ENCODE data around the gene BEST4. TPM values are rescaled to one million over a fixed set of nuclear protein-coding genes. Genes with fewer than 3 reads are reported as not detected.
A peak's percentile ranks its signal among the peaks of the same experiment; 100 is the strongest.

The BEST4 gene
- total and polyA plus RNA-seq, 2 of the 8 experiments (the other 6 are each of a cell fraction or from before 2014, with no cell fraction given), result 0.76 to 1.4 TPM

DNA sequence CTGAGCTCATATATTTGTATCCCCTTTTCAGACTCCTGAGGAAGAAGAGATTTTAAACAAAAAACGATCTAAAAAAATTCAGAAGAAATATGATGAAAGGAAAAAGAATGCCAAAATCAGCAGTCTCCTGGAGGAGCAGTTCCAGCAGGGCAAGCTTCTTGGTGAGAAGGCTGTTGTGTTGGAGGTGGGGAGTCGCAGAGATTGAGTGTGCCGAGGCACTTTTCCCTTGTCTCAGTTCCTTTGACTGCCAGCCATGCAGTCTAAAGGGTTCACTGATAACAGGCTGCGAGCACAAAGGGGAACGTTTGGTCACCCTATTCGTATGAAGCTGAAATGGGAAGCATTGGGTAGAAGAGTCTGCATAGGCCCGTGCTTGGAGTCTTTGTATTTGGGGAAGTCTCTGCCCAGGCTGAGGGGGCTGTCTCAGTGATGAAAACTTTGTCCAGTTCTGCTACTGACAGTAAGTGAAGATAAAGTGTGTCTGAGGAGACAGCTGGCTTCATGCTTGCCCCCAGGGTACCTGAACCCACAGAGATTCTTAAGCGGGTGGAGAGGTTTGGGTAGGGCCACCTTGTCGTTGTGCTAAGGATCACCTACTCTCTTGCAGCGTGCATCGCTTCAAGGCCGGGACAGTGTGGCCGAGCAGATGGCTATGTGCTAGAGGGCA, 9.9 kb downstream of the BEST4 start:
- Histone ChIP-seq H3K4ac (replicated peaks; ENCODE audit: insufficient read length, low read depth, low read length) (no peak overlapping the region), H2BK12ac (ENCODE audit: low read depth, low read length) (no peak overlapping the region), H2BK5ac (ENCODE audit: low read depth, low read length) (peak overlapping the region; percentile 8; the same call in 1 of the 2 replicates), H3K79me2 (ENCODE audit: control insufficient read depth in 1 of 2, insufficient read depth in 2 of 2, low read length in 2 of 2) (peaks cover 15 to 33% of the 10 kb centered on the region in 2 experiments), H3K4me1 (replicated peaks in 1 of 4; ENCODE audit: control insufficient read depth in 3 of 4, insufficient read depth in 4 of 4, low read length in 3 of 4) (peaks cover 0 to 8% (median 2%) of the 10 kb centered on the region in 4 experiments; a peak in 5 of 7 replicates), H3K18ac (ENCODE audit: extremely low read depth, low read length) (no peak overlapping the region), H2BK20ac (ENCODE audit: low read length) (no peak overlapping the region), H2BK120ac (replicated peaks; ENCODE audit: low read depth, low read length) (no peak overlapping the region), H3K9me3 (ENCODE audit: insufficient read depth in 2 of 2, low read depth in 1 of 2, low read length in 1 of 2) (no peaks in the 10 kb centered on the region), H3K9ac (replicated peaks in 1 of 4; ENCODE audit: extremely low read depth in 1 of 4, low read depth in 3 of 4, low read length in 3 of 4) (no peak overlapping the region; a peak in 1 of 7 replicates), H3K56ac (replicated peaks; ENCODE audit: insufficient read length, low read depth, low read length) (no peak overlapping the region), H3K23ac (ENCODE audit: insufficient read length) (no peak overlapping the region), H3K27me3 (replicated peaks in 1 of 4; ENCODE audit: control insufficient read depth in 3 of 4, extremely low read depth in 1 of 4, insufficient read depth in 3 of 4, low read length in 3 of 4) (no peaks in the 10 kb centered on the region), H3K79me1 (ENCODE audit: low read depth, low read length) (peaks cover 3% of the 10 kb centered on the region; the same call in 1 of the 2 replicates), H3K36me3 (ENCODE audit: control insufficient read depth in 2 of 4, insufficient read depth in 4 of 4, low read length in 3 of 4) (peaks cover 24 to 54% (median 34%) of the 10 kb centered on the region in 4 experiments), H2AFZ (ENCODE audit: low read length) (no peak overlapping the region), H3K4me3 (ENCODE audit: extremely low read depth in 1 of 4, insufficient read depth in 2 of 4, low read depth in 3 of 4, low read length in 4 of 4) (peak overlapping the region in 2 of 4 experiments; percentile 1 to 68; a peak in 2 of 8 replicates), H2AK5ac (ENCODE audit: low read depth, low read length) (no peak overlapping the region), H4K20me1 (replicated peaks in 1 of 2; ENCODE audit: control insufficient read depth in 1 of 2, insufficient read depth in 2 of 2, low read length in 2 of 2) (peaks cover 13 to 21% of the 10 kb centered on the region in 2 experiments), H3K27ac (ENCODE audit: low read depth, low read length) (no peak overlapping the region), H3K4me2 (ENCODE audit: insufficient read depth in 1 of 2, low read depth in 2 of 2, low read length in 2 of 2) (peak overlapping the region; percentile 93 to 98), H4K8ac (ENCODE audit: extremely low read depth, insufficient read depth, low read length) (no peak overlapping the region; the same call in 1 of the 2 replicates), H4K91ac (replicated peaks; ENCODE audit: insufficient read length, low read length) (no peak overlapping the region), H4K5ac (ENCODE audit: insufficient read length, low read depth, low read length) (no peak overlapping the region), H3K23me2 (ENCODE audit: low read depth, low read length) (peaks cover 16% of the 10 kb centered on the region), H3K14ac (ENCODE audit: insufficient read length) (no peak overlapping the region), H2BK15ac (ENCODE audit: low read length) (no peak overlapping the region)
- ChIA-PET CTCF (ENCODE audit: partially characterized antibody) (interaction anchor here (0.6 to 1.2 kb wide), 2 partner anchors 13 to 556 kb away, joined by 3 to 4 read pairs; no protein-coding TSS in a partner anchor), POLR2A (ENCODE audit: partially characterized antibody) (interaction anchor here (0.6 to 23.6 kb wide), 17 partner anchors 9 to 734 kb away, joined by 3 to 428 read pairs (median 15); partner anchors contain the start of genes BEST4, BTBD19, DYNLT4 and HECTD3)
- WGBS, 2 experiments (ENCODE audit: extremely low coverage in 1 of 2, insufficient coverage in 1 of 2, insufficient read length in 1 of 2, insufficient replicate concordance in 2 of 2, low coverage in 1 of 2, low lambda C conversion rate in 2 of 2, missing lambda C conversion rate in 1 of 2), result 94% methylated on average over 13 of the region's 13 CpGs; no CpG with 5 or more reads in 1 of the 2 experiments
- FAIRE-seq (no peak), DNase-seq (ENCODE audit: low read depth in 1 of 2, low spot score in 2 of 2) (no peak)
- TF ChIP-seq POLR2A (IDR thresholded peaks at IDR 0.05; ENCODE audit: control extremely low read depth in 1 of 2, low read depth in 2 of 2, low read length in 2 of 2) (peak in 1 of 2 experiments; percentile 55; a peak in 1 of 3 replicates), RAD21 (IDR thresholded peaks at IDR 0.05 in 1 of 2, conservative IDR thresholded peaks at IDR 0.05 in 1 of 2; ENCODE audit: low read depth in 2 of 2, low read length in 2 of 2) (no peak), POLR2AphosphoS5 (IDR thresholded peaks at IDR 0.05; ENCODE audit: low read depth, low read length) (0 out of 2 replicates have a peak, but pooled peaks have one; percentile 20)
